ENCODE measurements around the gene STAT4. TPM values are rescaled to one million over a fixed set of nuclear protein-coding genes. Genes with fewer than 3 reads are reported as not detected.

The STAT4 gene
- total and polyA plus RNA-seq, 4 donors, result 0.85 to 7.9 (median 3.2) TPM

GRCh38 chr2:191051825-191052778 is 98.7 kb downstream of the STAT4 start:
- H3K9me3 ChIP-seq (ENCODE audit: control insufficient read depth in 4 of 4, low read length in 3 of 4), result no peaks in the 10 kb centered on the region
- H3K4me3 ChIP-seq (ENCODE audit: low read depth in 1 of 3, low read length in 3 of 3), result no peak overlapping the region
- 18% methylated on average over 10 of the region's 10 CpGs for WGBS
- peak; percentile 89 to 93 for TF ChIP-seq RAD21 (IDR thresholded peaks at IDR 0.05)
- TF ChIP-seq CTCF (IDR thresholded peaks at IDR 0.05; ENCODE audit: low read depth, low read length, missing input control), result peak; percentile 78
- no peak for TF ChIP-seq MAX (IDR thresholded peaks at IDR 0.05)
- DNase-seq (ENCODE audit: low spot score), result no peak
- peaks cover 3 to 45% (median 32%) of the 10 kb centered on the region in 4 donors for H3K4me1 ChIP-seq (ENCODE audit: control insufficient read depth in 4 of 4, insufficient read depth in 4 of 4, low read length in 3 of 4)
- H3K27ac ChIP-seq (ENCODE audit: low read depth in 1 of 2, low read length in 2 of 2), result no peak overlapping the region
- H3K36me3 ChIP-seq (ENCODE audit: control insufficient read depth in 4 of 4, insufficient read depth in 3 of 4, low read depth in 1 of 4, low read length in 3 of 4), result no peaks in the 10 kb centered on the region
- no peaks in the 10 kb centered on the region for H3K27me3 ChIP-seq (ENCODE audit: control insufficient read depth in 4 of 4, insufficient read depth in 4 of 4, low read length in 3 of 4)
- H3K9ac ChIP-seq (ENCODE audit: low read depth in 1 of 2, low read length in 2 of 2), result peak overlapping the region in 1 of 2 donors; percentile 43

- Histone ChIP-seq H3K4me3 (ENCODE audit: low read depth in 1 of 3, low read length in 3 of 3) (no peak overlapping the region), H3K36me3 (ENCODE audit: control insufficient read depth in 4 of 4, insufficient read depth in 3 of 4, low read depth in 1 of 4, low read length in 3 of 4) (no peaks in the 10 kb centered on the region), H3K27me3 (ENCODE audit: control insufficient read depth in 4 of 4, insufficient read depth in 4 of 4, low read length in 3 of 4) (no peaks in the 10 kb centered on the region), H3K4me1 (ENCODE audit: control insufficient read depth in 4 of 4, insufficient read depth in 4 of 4, low read length in 3 of 4) (peaks cover 3 to 45% (median 32%) of the 10 kb centered on the region in 4 donors), H3K27ac (ENCODE audit: low read depth in 1 of 2, low read length in 2 of 2) (no peak overlapping the region), H3K9ac (ENCODE audit: low read depth in 1 of 2, low read length in 2 of 2) (no peak overlapping the region), H3K9me3 (ENCODE audit: control insufficient read depth in 4 of 4, low read length in 3 of 4) (no peaks in the 10 kb centered on the region)
- DNase-seq (ENCODE audit: low spot score), result no peak
- 87% methylated on average over 3 of the region's 3 CpGs for WGBS
- TF ChIP-seq FOXA2 (IDR thresholded peaks at IDR 0.05) (no peak), FOXA1 (IDR thresholded peaks at IDR 0.05) (no peak), EGR1 (IDR thresholded peaks at IDR 0.05; ENCODE audit: low read depth in 2 of 2) (no peak), RXRA (IDR thresholded peaks at IDR 0.05) (no peak), REST (IDR thresholded peaks at IDR 0.05) (no peak), YY1 (IDR thresholded peaks at IDR 0.05) (no peak), ZBTB33 (IDR thresholded peaks at IDR 0.05) (no peak), GABPA (IDR thresholded peaks at IDR 0.05 in 1 of 2, conservative IDR thresholded peaks at IDR 0.05 in 1 of 2) (no peak), ATF3 (IDR thresholded peaks at IDR 0.05) (no peak), RAD21 (IDR thresholded peaks at IDR 0.05) (no peak), MAX (IDR thresholded peaks at IDR 0.05) (no peak), NR2F2 (IDR thresholded peaks at IDR 0.05) (no peak)
These were observed 99.6 kb downstream of the STAT4 start for GRCh38 chr2:191051177-191051576.

Measured in liver (tissue), 9 donors.